PC-3 (cell line): Measurements from ENCODE around the gene SWT1.

Experiments used
- CTCF ChIP-seq: fragments of 300-600 bp; sonication (generic); conservative IDR thresholded peaks from 2 replicates; pipeline ENCODE4 v1.5.1; 2017; ENCODE audit warnings: antibody characterized with exemption, low read depth, mild to moderate bottlenecking, low read length
- EZH2phosphoT487 ChIP-seq: fragments of 300-600 bp; sonication (generic); IDR thresholded peaks from 2 replicates; pipeline ENCODE4 v1.6.1; 2018; ENCODE audit warnings: mild to moderate bottlenecking, antibody characterized with exemption, low read length, borderline replicate concordance

GRCh38 chr1:185325413-185325812 is 168.4 kb downstream of the SWT1 start:
- TF ChIP-seq CTCF, result no peak
- no peak for TF ChIP-seq EZH2phosphoT487
